Measurements from ENCODE around the gene HSD11B1.

HSD11B1 gene

DNA sequence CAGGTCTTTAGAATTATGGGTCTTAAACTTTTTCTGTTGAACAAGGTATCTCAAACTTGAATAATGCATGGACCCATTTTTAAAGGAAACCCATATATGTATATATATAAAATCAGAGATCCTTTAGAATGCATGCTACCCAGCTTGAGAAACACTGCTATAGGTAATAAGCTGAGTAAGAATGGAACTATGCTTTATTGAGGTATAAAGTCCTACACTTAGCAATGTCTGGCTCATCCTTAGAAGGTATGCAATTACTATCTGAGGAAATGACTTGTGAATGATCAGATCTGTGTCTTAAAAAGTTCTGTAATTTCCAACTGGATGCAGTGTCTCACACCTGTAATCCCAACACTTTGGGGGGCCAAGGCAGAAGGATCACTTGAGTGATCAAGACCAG, 62.5 kb downstream of the HSD11B1 start:
- H3K36me3 ChIP-seq (ENCODE audit: insufficient read depth, low read length): peaks cover 20% of the 10 kb centered on the region; the same call in 1 of the 2 replicates
- H3F3A ChIP-seq (ENCODE audit: low read depth): peaks cover 23% of the 10 kb centered on the region
- H4K20me1 ChIP-seq (ENCODE audit: insufficient read depth, low read length, poor library complexity, severe bottlenecking): peaks cover 5% of the 10 kb centered on the region
- H3K4me2 ChIP-seq (ENCODE audit: low read depth, low read length, poor library complexity, severe bottlenecking): peak overlapping the region; percentile 99
- H3K9me2 ChIP-seq (replicated peaks; ENCODE audit: low read depth, low read length): no peaks in the 10 kb centered on the region
- H3K79me2 ChIP-seq (ENCODE audit: insufficient read depth, low read length): peaks cover 28% of the 10 kb centered on the region
- H3K27me3 ChIP-seq (ENCODE audit: insufficient read depth, low read length, poor library complexity, severe bottlenecking): no peaks in the 10 kb centered on the region
- H3K9me3 ChIP-seq (ENCODE audit: insufficient read depth, low read depth, low read length): no peaks in the 10 kb centered on the region
- no peak for TF ChIP-seq EZH2phosphoT487 (IDR thresholded peaks at IDR 0.05; ENCODE audit: borderline replicate concordance)
- TF ChIP-seq, protein P1, sequence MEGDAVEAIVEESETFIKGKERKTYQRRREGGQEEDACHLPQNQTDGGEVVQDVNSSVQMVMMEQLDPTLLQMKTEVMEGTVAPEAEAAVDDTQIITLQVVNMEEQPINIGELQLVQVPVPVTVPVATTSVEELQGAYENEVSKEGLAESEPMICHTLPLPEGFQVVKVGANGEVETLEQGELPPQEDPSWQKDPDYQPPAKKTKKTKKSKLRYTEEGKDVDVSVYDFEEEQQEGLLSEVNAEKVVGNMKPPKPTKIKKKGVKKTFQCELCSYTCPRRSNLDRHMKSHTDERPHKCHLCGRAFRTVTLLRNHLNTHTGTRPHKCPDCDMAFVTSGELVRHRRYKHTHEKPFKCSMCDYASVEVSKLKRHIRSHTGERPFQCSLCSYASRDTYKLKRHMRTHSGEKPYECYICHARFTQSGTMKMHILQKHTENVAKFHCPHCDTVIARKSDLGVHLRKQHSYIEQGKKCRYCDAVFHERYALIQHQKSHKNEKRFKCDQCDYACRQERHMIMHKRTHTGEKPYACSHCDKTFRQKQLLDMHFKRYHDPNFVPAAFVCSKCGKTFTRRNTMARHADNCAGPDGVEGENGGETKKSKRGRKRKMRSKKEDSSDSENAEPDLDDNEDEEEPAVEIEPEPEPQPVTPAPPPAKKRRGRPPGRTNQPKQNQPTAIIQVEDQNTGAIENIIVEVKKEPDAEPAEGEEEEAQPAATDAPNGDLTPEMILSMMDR (conservative IDR thresholded peaks at IDR 0.05; ENCODE audit: low read length): no peak
- peaks cover 38% of the 10 kb centered on the region for H3K4me1 ChIP-seq (ENCODE audit: insufficient read depth, low read length, poor library complexity, severe bottlenecking)
- peak overlapping the region; percentile 94 for H3K9ac ChIP-seq (ENCODE audit: low read depth, low read length, poor library complexity, severe bottlenecking)
- H3K4me3 ChIP-seq (ENCODE audit: low read length, poor library complexity, severe bottlenecking): peak overlapping the region; percentile 89
- no peak overlapping the region for H2AFZ ChIP-seq (ENCODE audit: low read length)

DNA sequence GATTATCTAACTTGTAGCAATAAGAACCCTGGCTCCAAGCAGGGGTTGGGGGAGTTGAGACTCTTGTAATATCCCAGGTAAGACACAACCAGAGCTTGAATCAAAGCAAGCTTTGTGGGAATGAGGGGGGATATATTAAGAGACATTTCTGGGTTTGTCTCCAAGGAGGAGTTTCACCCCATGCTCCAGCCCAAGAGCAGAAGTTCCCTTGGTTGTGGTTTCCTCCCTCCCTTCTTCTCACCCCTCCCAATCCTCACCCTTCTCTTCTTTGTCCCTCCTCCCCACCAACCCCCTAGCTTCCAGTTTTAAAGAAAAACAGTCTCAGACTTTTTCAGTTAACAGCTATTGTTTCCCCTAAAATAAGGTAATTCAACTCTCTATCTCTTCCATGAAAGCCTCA, 63.1 kb downstream of the HSD11B1 start:
- H3K9me2 ChIP-seq (replicated peaks; ENCODE audit: low read depth, low read length): no peaks in the 10 kb centered on the region
- H2AFZ ChIP-seq (ENCODE audit: low read length): no peak overlapping the region
- H3F3A ChIP-seq (ENCODE audit: low read depth): peaks cover 23% of the 10 kb centered on the region
- TF ChIP-seq, protein P1 (conservative IDR thresholded peaks at IDR 0.05; ENCODE audit: low read length): no peak
- TF ChIP-seq EZH2phosphoT487 (IDR thresholded peaks at IDR 0.05; ENCODE audit: borderline replicate concordance): no peak
- H4K20me1 ChIP-seq (ENCODE audit: insufficient read depth, low read length, poor library complexity, severe bottlenecking): peaks cover 5% of the 10 kb centered on the region
- no peaks in the 10 kb centered on the region for H3K27me3 ChIP-seq (ENCODE audit: insufficient read depth, low read length, poor library complexity, severe bottlenecking)
- H3K9ac ChIP-seq (ENCODE audit: low read depth, low read length, poor library complexity, severe bottlenecking): peak overlapping the region; percentile 94
- peaks cover 38% of the 10 kb centered on the region for H3K4me1 ChIP-seq (ENCODE audit: insufficient read depth, low read length, poor library complexity, severe bottlenecking)
- peaks cover 27% of the 10 kb centered on the region for H3K79me2 ChIP-seq (ENCODE audit: insufficient read depth, low read length)
- no peaks in the 10 kb centered on the region for H3K9me3 ChIP-seq (ENCODE audit: insufficient read depth, low read depth, low read length)
- H3K4me3 ChIP-seq (ENCODE audit: low read length, poor library complexity, severe bottlenecking): peak overlapping the region; percentile 89
- H3K4me2 ChIP-seq (ENCODE audit: low read depth, low read length, poor library complexity, severe bottlenecking): peak overlapping the region; percentile 99
- H3K36me3 ChIP-seq (ENCODE audit: insufficient read depth, low read length): peaks cover 14% of the 10 kb centered on the region; the same call in 1 of the 2 replicates

GRCh38 chr1:209768354-209768774, 63.7 kb downstream of the HSD11B1 start:
- Histone ChIP-seq H3K9me3 (ENCODE audit: insufficient read depth, low read depth, low read length) (no peaks in the 10 kb centered on the region), H3K4me1 (ENCODE audit: insufficient read depth, low read length, poor library complexity, severe bottlenecking) (peaks cover 38% of the 10 kb centered on the region), H3K36me3 (ENCODE audit: insufficient read depth, low read length) (peaks cover 8% of the 10 kb centered on the region; the same call in 1 of the 2 replicates), H3K27me3 (ENCODE audit: insufficient read depth, low read length, poor library complexity, severe bottlenecking) (no peaks in the 10 kb centered on the region), H3F3A (ENCODE audit: low read depth) (peaks cover 23% of the 10 kb centered on the region), H4K20me1 (ENCODE audit: insufficient read depth, low read length, poor library complexity, severe bottlenecking) (peaks cover 5% of the 10 kb centered on the region), H3K4me2 (ENCODE audit: low read depth, low read length, poor library complexity, severe bottlenecking) (peak overlapping the region; percentile 99), H3K79me2 (ENCODE audit: insufficient read depth, low read length) (peaks cover 25% of the 10 kb centered on the region), H2AFZ (ENCODE audit: low read length) (no peak overlapping the region), H3K9ac (ENCODE audit: low read depth, low read length, poor library complexity, severe bottlenecking) (peak overlapping the region; percentile 94), H3K4me3 (ENCODE audit: low read length, poor library complexity, severe bottlenecking) (peak overlapping the region; percentile 89), H3K9me2 (replicated peaks; ENCODE audit: low read depth, low read length) (no peaks in the 10 kb centered on the region)
- TF ChIP-seq EZH2phosphoT487 (IDR thresholded peaks at IDR 0.05; ENCODE audit: borderline replicate concordance): no peak
- TF ChIP-seq, protein P1 (conservative IDR thresholded peaks at IDR 0.05; ENCODE audit: low read length): no peak

Data from Loucy (cell line).